Left ventricle myocardium inferior (tissue), 1 donor: ENCODE measurements around the gene RGS4. TPM values are rescaled to one million over a fixed set of nuclear protein-coding genes. Genes with fewer than 3 reads are reported as not detected.

Experiments
- DNase-seq: peaks from one replicate; pipeline ENCODE4 v3.0.0-alpha.2; 2020
- H3K27ac ChIP-seq: fragments of 200-600 bp; replicated peaks from 2 replicates; pipeline ENCODE4 v1.8.0; 2021
- H3K27me3 ChIP-seq: fragments of 200-600 bp; 2 replicates; pipeline ENCODE4 v1.8.0; 2021; ENCODE audit warnings: low read depth
- H3K36me3 ChIP-seq: fragments of 200-600 bp; 2 replicates; pipeline ENCODE4 v1.8.0; 2021
- H3K4me1 ChIP-seq: fragments of 200-600 bp; 2 replicates; pipeline ENCODE4 v1.8.0; 2021
- H3K4me3 ChIP-seq: fragments of 200-600 bp; 2 replicates; pipeline ENCODE4 v1.8.0; 2021; ENCODE audit warnings: mild to moderate bottlenecking, moderate library complexity
- H3K9me3 ChIP-seq: fragments of 200-600 bp; replicated peaks from 2 replicates; pipeline ENCODE4 v1.8.0; 2021
- CTCF ChIP-seq: fragments of 200-600 bp; IDR thresholded peaks from 2 replicates; pipeline ENCODE4 v1.8.0; 2021; ENCODE audit warnings: antibody characterized with exemption, mild to moderate bottlenecking, borderline replicate concordance
- intact Hi-C: fragments of 100-400 bp; cut with micrococcal nuclease; formaldehyde crosslinking; loops from one replicate; pipeline ENCODE4 v1.11.0; 2022
- total RNA-seq: library from RNA; stranded (reverse); fragmentation: NEBNext Ultra II Directional; extraction: Animal tissue kit (Norgen Biotek cat#: 25700); gene quantifications from one replicate; pipeline ENCODE4 v1.2.1, GENCODE V29; 2021
- donor health status: DM: no; HTN: yes; CAD: no; lungs with severe emphysema.

The RGS4 gene
- total RNA-seq, 1 donor from 2014 or later: 3.2 TPM

GRCh38 chr1:163074004-163074403 is 4.8 kb downstream of the RGS4 start:
- no peak for DNase-seq
- H3K27me3 ChIP-seq: peaks cover 25% of the 10 kb centered on the region
- no peak overlapping the region for H3K4me3 ChIP-seq
- intact Hi-C loops: loop anchor here (5.0 kb wide), 2 partner anchors 98 to 243 kb away; no protein-coding TSS in a partner anchor
- H3K36me3 ChIP-seq: no peaks in the 10 kb centered on the region
- no peak for TF ChIP-seq CTCF
- peaks cover 8% of the 10 kb centered on the region for H3K4me1 ChIP-seq
- no peaks in the 10 kb centered on the region for H3K9me3 ChIP-seq
- no peak overlapping the region for H3K27ac ChIP-seq

GRCh38 chr1:163074716-163075284 is 5.6 kb downstream of the RGS4 start:
- H3K9me3 ChIP-seq: peaks cover 2% of the 10 kb centered on the region
- H3K4me3 ChIP-seq: no peak overlapping the region
- no peaks in the 10 kb centered on the region for H3K36me3 ChIP-seq
- peaks cover 17% of the 10 kb centered on the region for H3K27me3 ChIP-seq
- H3K4me1 ChIP-seq: peaks cover 3% of the 10 kb centered on the region
- no peak for DNase-seq
- no peak overlapping the region for H3K27ac ChIP-seq
- intact Hi-C loops: loop anchor here (5.0 kb wide), 2 partner anchors 98 to 243 kb away; no protein-coding TSS in a partner anchor
- no peak for TF ChIP-seq CTCF

- H3K4me3 ChIP-seq: no peak overlapping the region
- no peak for TF ChIP-seq CTCF
- H3K9me3 ChIP-seq: peaks cover 4% of the 10 kb centered on the region
- no peak for DNase-seq
- peaks cover 5% of the 10 kb centered on the region for H3K27me3 ChIP-seq
- intact Hi-C loops: no loop called here
- H3K27ac ChIP-seq: no peak overlapping the region
- no peaks in the 10 kb centered on the region for H3K36me3 ChIP-seq
- peaks cover 3% of the 10 kb centered on the region for H3K4me1 ChIP-seq
Observed at GRCh38 chr1:163076044-163076443, 6.9 kb downstream of the RGS4 start.

GRCh38 chr1:163076446-163076845 is 7.3 kb downstream of the RGS4 start:
- Histone ChIP-seq H3K4me3 (no peak overlapping the region), H3K4me1 (peaks cover 2% of the 10 kb centered on the region), H3K9me3 (peaks cover 4% of the 10 kb centered on the region), H3K27me3 (peaks cover under 1% of the 10 kb centered on the region), H3K36me3 (no peaks in the 10 kb centered on the region), H3K27ac (no peak overlapping the region)
- no peak for TF ChIP-seq CTCF
- intact Hi-C loops: no loop called here
- DNase-seq: no peak

- H3K4me3 ChIP-seq: no peak overlapping the region
- no peaks in the 10 kb centered on the region for H3K27me3 ChIP-seq
- H3K4me1 ChIP-seq: no peaks in the 10 kb centered on the region
- TF ChIP-seq CTCF: no peak
- DNase-seq: no peak
- intact Hi-C loops: no loop called here
- peaks cover 4% of the 10 kb centered on the region for H3K9me3 ChIP-seq
- no peak overlapping the region for H3K27ac ChIP-seq
- no peaks in the 10 kb centered on the region for H3K36me3 ChIP-seq
Observed at GRCh38 chr1:163076981-163077761, 8.0 kb downstream of the RGS4 start.
